Putamen (tissue), 1 donor: Measurements from ENCODE around the gene SYNCRIP.
"Not testable (repeated sequence)": the region's sequence is repeated elsewhere in the genome, so short reads cannot be mapped to it uniquely, and the experiment has no call there.

Experiments
- DNase-seq: peaks from one replicate; pipeline ENCODE4 v3.0.0-alpha.2; 2016; ENCODE audit warnings: low spot score

Gene SYNCRIP

DNA sequence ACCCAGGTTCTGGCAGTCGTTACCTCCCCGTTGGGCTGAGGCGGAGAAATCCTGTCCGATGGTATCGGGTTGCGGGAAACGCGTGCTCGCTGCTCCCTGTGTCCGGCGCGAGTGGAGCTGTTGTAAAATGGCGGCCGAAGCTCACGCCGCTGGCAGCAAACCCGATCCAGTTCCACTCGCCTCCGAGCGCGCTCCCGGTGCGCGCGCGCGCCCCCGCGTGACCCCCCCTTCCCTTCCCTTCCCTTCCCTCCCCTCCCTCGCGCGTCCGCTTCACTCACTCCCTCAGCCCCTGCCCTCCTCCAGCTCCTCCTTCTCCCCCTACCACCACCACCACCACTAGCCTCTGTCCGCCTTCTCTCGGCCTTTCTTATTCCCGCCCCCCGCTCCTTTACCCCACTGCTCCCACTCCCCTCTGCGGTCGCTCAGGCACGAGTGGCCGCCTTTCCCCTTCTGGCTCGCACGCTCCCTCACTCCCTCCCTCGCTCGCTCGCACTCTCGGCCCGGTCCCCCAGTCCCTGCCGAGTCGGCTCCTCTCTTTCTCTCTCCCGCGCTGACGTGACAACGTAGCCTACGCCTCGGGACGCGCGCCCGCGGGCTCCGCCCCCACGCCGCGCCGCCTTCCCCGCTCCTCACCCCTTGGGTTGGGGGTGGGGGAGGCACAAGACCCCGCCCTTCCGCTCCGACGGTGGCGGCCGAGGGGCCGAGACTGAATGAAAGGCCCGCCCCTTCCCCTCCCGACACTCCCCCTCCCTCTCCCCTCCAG lies at the start of gene SYNCRIP:
SYNCRIP (minus strand) TSS at position 113 of the 763 bp plus-strand sequence. CDS start 1,447 bp downstream, outside the sequence.
- DNase-seq: peak; percentile 100

DNA sequence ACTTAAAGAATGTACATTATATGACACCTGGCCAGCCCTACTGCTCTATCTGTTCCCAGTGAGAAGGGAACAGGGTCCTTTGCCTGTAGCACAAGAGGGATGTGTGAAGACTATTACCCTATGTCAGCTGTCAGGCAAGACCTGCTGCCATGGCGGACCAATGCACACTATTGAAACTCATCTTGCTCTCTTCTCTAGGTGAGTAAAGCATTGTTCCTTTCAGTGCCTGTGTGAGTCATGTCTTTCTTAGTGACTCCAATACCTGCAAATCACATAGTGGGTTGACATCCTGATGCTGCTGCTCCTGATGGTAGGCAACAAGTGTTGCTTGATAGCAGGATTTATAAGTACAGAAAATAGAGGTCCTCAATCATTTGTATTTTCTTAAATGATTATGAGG lies 48.8 kb upstream of the SYNCRIP start:
- DNase-seq: no peak

DNA sequence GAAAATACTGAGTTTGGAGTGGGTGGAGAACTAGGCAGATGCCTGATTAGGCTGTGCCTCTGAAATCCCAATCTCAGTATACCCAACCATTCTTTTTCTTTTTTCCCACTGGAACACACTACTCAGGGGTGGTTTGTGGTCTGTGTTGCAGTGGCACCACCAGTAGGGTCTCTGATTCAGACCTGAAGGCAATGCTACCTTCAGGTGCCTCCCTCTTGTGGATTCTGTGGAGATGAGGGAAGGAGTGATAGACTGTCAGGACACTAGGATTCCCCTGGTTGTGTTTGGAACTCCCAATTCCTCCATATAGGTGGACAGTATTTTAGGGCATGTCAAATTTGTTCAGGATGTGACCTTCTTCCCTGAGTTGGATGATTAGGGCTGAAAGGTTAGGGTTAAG lies 47.4 kb upstream of the SYNCRIP start:
- no peak for DNase-seq

DNA sequence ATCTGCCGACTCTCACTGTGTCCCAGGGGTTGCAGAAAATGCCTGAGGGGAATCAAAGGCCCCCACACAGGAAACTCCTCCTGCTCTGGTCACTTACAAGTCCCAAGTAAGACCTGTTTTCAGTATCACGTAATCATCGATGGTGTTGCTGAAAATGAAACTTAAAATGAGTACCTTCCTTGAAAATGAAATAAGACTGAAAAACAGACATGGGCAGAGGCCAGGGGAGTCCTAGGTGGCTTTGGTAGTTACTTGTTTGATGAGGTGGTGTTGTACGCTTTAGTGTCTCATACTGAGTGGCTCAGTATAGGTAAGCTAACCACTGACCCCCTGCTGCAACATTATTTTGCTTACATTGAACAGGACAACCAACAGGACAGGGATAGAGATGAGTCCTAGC lies 43.0 kb upstream of the SYNCRIP start:
- DNase-seq: no peak

DNA sequence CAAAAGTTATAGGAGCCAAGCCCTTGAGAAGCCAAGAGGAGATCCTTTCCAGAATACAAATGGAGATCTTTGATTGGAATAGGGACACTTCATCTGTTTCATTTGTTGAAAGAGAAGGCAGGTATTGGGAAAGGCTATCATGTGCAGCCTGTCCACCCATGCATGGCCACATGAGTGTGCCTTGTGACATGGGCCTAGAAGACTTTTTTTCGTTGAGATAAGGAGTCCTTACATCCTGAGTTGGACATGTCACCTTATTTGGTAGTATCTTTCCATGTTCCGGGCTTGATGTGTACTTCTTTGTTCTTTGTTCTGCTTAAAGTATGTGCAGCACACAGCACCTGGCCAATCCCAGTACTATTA lies 42.1 kb upstream of the SYNCRIP start:
- no peak for DNase-seq

DNA sequence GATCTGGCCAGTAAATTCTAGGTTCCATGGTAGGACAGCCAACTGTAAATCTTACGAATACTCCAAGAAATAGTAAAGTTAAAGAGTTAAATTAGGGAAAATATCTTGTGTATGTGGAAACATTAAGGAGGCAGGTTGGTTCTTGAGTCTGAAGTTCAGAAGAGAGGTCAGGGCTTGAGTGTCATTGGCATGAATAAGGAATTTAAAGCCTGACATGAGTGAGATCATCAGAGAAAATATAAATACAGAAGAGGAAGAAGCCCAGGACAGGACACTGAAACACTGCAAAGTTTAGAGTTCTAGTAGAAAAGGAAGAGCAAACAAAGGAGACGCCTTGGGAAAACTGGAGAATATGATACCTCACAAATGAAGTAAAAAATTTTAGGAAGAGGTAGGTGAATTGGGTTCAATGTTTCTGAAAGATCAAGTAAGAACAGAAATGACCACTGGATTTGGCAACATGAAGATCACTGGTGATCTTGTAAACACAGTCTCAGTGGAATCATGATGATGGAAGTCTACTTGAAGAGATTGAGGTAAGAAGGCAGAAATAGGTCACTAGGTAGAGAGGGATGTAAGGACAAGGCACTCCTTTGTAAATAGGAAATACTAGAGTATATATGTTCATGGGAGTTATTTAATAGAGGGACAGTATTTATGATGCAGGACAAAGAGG lies 41.6 kb upstream of the SYNCRIP start:
- DNase-seq: no peak

DNA sequence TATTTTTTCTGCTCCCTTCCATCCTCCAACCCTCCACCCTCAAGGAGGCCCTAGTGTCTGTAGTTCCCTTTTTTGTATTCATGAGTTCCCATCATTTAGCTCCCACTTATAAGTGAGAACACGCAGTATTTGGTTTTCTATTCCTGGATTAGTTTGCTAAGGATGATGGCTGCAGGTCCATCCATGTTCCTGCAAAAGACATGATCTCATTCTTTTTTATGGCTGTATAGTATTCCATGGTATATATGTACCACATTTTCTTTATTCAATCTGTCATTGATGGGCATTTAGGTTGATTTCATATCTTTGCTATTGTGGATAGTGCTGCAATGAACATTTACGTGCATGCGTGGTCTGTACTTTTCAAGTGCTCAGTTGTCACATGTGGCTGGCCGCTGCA lies 39.2 kb upstream of the SYNCRIP start:
- not testable (repeated sequence) for DNase-seq

DNA sequence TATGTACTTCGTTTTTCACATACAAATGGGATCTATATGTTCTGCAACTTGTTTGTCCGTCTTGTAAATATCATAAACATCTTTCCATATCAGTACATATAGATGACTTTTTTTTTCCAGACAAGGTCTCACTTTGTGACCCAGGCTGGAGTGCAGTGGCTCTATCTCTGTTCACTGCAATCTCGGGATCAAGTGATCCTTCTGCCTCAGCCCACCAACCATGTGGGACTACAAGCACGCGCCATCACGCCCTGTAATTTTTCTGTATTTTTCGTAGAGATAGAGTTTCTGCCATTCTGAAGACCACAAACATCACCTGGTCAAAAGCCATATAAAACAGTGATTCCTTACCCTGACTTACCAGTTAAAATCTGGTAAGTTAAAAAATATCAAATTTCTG lies 37.7 kb upstream of the SYNCRIP start:
- no peak for DNase-seq

DNA sequence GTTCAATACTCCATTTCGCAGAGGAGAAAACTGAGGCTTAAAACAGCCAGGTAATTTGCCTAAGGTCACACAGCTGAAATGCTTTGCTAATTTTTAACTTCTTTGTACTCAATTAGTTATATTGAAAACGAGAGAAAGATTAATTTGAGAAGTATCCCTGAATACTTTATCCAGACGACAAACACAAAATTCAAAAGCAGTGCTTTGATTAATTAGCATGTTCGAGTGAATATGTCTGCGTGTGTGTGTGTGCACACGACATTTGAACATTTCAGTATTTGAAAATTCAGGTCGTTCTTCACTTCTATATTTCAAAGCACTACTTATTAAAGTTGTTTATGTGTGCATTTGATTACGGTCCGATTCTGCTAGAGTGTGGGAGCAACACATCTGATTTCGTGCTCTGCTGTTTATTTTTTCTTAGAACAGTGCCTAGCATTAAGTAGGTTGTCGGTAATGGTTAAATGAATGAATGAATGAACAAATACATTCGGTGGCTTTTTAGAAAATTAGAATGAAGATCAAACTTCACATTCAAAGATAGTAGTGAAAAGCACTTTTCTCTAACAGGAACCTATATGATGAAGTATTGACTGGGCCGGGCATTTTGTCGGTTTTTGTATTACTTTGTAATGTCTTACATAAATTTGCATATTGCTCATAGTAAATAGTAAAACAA lies 36.9 kb upstream of the SYNCRIP start:
- DNase-seq: no peak

DNA sequence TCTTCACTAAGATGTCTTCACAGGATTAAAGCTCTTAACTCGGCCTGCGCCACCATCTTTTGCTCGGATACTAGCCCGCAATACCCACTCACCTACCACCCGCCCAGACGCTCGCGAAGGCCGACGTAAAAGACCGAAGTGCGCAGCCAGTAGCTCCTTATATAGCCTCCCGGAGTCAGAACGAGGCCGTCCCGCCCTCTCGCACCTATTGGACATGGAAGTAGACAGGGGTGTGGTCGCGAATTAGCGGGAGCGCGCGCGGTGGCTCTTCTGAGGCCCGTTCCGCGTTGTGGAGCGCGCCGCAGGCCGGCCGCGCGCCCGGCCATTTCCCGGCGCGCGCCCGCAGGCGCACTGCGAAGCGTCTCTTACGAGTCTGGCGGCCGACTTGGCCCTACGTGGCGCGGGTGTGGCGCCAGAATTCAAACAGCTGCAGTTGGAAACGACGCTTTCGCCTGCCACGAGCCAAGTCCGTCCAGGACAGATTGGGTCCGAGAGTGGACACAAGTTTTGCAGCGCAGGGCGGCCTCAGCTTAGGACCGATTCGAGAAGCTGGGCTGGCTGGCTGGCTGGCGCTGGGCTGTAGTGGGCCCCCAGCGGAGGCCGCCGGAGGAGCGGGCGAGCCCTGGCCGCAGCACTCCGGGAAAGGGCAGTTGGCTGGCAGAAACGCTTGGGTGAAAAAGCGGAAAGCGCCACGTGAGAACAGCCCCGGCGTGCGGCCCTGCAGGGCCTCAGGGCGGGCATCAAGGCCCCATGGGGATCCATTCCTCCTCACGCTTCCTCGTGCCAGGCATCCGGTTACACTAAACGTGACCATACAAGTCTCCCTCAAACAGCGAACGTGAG lies 36.1 kb upstream of the SYNCRIP start:
- peak; percentile 99 for DNase-seq

DNA sequence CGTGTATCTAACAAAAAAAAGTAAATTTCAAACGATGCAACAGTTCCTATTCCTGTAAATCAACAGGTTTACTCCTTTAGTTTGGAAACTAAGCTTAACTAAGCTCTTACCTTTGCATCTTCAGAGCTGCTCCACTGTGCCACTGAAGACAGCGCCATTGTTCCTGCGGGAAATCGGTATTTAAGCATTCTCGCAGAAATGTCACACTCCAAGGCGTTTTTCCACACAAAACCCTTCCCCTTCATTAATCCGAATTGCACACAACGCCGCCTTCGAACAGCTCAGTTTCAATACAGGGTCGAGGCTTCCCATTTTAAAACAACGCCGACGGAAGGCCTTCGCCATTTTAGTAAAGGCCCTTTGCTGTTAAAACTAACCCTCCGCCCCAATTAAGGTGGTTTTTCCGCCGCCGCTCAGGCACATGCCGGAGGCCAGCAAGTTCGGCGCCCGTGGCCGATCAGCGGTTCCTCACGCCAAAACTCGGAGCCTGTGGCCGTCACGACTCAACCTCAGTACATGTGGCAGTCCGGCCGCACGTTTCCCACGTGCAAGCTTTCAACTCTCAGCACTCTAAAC lies 35.4 kb upstream of the SYNCRIP start:
- no peak for DNase-seq

DNA sequence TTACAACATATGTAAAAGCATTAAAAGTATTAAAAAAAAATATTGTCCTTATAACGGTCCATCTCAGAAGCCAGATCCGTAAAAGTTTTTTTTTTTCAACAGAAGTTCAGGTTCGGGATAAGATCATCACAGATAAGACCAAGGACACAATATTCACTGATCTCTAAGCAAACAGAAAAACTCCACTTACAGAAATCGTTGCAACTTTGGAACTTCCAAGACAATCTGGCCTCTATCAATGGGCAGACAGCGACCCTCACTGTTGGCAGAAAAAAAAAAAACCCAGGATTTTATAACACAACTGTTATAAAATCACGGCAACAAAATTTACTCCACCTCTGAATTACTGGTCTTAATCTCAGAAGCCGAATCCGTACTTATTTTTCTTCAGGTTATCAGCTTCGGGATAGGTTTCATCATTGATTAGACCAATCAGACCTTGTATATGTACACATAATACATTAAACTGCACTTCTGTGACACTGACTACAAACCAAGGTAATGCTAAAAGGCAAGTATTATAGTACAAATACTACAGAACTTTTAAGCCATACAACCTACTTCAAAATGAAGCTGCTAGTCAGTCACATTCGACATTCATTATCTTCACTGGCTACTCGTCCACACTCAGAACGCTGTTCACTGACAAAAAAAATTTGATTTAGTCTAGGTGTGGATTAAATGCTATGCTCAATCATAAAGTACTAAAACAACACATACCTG lies 34.7 kb upstream of the SYNCRIP start:
- no peak for DNase-seq

DNA sequence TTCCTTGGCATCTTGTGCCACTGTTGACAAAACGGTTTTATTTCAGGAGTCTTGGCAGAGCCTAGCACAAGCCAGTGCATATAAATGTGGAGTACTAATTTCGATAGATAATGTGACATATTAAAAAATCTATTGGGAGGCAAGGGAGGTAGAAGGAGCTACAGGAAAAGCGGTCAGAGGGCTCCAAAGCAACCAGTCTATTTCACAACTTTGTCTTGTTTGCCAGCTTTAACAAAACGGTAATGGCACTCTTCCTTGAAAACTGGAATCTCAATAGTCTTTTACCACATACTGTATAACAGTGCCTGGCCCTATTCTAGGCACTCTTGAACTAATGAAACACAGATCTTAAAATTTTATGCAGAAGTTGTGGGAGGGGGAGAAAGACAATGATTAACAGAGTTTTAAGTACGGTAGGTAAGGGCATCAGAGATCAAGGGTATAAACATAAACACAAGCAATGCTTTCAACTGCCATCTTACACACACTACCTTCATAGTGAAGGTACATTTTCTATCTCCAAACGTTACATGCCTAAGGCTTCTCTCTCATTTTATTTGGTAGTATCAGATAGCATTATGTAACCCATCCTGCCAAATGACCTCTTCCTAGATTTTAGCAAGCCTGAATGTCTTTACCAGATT lies 33.5 kb upstream of the SYNCRIP start:
- DNase-seq: no peak

DNA sequence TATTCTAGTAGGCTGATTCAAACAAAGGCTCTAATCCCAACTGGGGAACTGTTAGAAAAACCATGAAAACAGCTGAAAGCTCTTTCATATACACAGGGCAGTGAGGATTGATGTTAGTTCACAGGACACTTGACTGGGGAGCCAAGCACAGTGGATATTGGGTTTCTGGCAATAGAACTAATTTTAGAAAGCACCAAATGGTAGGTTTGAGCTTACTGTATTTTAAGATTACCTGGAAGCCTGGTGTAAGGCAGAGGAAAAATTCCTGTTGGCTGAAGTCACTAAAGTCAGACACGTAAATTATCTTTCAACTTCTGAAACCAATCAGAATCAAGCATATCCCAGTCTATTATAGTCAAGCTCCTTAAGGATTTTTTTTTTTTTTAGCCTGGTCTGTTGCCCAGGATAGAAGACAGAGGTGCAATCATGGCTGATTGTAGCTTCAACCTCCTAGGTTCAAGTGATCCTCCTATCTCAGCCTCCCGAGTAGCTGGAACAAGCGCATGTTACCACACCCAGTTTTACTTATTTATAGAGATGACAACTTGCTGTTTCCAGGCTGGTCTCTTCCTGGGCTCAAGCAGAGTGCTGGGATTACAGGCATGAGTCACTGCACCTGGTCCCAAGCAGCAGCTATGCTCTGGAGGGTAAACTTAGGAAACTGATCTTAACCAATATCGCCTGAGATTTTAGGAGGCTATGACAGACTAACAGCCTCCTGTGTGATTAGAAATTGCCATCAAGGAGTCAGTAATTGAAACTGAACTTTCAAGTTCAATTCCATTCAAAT lies 32.5 kb upstream of the SYNCRIP start:
- DNase-seq: no peak

DNA sequence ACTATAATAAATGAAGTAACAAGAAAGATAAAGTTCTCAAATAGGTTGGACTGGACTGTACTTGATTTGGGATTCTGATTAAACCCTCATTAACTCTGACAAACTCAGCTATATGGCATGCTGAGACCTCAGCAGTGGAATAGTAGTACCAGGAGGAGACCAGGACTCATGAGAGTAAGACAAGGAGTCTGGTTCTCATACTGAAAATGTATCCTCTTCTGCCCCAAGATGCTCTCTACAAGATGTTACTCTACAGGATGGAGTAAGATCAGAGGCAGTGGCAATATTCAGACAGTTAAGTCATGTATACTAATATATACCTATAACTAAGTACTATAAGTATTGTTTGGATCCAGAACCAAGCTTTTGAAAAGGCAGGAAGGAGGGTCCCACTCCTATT lies 31.9 kb upstream of the SYNCRIP start:
- no peak for DNase-seq

DNA sequence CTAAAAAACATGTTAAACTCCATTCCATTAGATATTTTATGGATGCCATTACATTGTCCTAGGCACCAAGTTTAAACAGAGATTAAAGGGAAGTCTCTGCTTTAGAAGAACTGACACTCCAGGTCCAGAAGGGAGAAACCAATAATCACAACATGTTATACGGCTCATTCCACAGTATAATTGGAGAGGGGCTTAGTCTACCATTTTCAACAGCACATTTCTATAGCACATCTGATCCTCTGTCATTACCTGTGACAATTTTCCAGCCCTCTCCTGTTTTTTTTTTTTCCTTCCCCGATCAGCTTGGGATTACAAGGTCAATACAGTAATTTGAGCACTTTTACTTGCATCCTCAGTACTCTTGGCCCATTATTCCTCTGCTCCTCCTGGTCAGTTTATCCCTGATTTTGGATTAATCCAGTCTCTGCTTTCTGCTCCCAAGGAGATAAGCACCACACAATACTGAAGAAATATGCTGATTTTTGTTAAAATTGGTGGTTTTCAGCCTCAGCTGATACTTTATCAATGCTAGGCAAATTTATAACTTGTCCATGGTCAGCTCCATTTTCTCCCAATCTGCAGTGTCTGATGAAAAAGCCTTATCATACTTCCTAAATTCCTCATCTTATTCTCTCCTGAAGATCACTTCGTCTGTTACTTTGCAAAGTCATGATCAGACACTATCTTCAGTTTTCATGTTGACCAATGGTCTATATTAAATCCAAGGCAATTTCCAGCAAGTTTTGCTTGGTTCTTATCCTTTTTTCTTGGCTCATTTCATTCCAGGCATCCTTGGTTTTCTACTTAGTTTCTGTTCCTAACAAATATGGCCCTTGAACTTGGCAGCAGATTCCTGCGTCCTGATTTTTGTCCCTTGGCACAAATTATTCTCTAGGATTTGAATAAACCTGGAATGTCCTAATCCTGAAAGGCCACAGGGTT lies 30.8 kb upstream of the SYNCRIP start:
- no peak for DNase-seq

DNA sequence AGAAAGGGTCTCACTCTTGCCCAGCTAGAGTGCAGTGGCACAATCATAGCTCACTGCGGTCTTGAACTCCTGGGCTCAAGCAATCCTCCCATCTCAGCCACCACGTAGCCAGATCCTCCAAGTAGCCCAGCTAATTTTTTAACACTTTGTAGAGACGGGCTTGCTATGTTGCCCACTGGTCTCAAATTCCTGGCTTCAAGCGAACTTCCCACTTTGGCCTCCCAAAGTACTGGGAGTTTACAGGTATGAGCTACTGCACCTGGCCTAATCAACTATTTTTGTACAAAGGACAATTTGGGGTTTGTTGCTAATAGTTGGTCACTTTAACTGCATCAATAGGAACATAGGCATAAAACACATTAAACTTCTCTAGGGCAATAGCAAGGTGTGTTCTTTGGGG lies 29.9 kb upstream of the SYNCRIP start:
- no peak for DNase-seq

DNA sequence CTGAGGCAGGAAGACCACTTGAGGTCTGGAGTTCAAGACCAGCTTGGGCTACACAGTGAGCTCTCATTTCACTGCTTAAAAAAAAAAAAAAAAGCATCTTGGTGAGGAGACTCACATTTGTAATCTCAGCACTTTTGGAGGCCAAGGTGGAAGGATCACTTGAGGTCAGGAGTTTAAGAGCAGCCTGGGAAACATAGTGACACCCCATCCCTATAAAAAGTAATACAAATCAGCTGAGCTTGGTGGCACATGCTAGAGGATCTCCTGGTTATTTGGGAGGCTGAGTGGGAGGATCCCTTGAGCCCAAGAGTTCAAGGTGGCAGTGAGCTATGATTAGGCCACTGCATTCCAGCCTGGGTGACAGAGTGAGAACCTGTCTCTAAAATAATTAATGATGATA lies 29.4 kb upstream of the SYNCRIP start:
- DNase-seq: no peak

DNA sequence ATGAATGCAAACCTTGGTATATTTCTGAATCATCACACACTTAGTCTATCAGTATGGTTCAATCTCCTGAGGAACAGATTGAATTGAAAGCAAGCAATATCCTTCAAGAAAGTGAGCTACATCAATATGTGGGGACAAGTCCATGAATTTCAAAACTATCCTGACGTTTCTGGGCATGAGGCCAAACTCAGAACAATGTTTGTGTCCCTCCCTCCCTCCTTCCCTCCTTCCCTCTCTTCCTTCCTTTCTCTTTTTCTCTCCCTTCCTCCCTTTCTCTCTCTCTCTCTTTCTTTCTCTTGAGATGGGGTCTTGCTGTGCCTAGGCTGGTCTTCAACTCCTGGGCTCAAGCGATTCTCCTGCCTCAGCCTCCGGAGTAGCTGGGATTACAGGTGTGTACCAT lies 27.9 kb upstream of the SYNCRIP start:
- DNase-seq: no peak
